Measurements from ENCODE around the gene PLAC1.

The PLAC1 gene

GRCh38 chrX:134658002-134658759, at the start of gene PLAC1:
Gene PLAC1 (minus strand): TSS chrX:134658471. CDS start chrX:134566682, 91,789 bp downstream.
- peaks cover 2% of the 10 kb centered on the region for H3K27me3 Mint-ChIP-seq
- no peak within 1 kb of the TSS for H3K4me3 Mint-ChIP-seq
- H3K27ac Mint-ChIP-seq = no peak within 1 kb of the TSS
- no peaks in the 10 kb centered on the region for H3K4me1 Mint-ChIP-seq
- no peaks in the 10 kb centered on the region for H3K36me3 Mint-ChIP-seq
- no peaks in the 10 kb centered on the region for H3K9me3 Mint-ChIP-seq

DNA sequence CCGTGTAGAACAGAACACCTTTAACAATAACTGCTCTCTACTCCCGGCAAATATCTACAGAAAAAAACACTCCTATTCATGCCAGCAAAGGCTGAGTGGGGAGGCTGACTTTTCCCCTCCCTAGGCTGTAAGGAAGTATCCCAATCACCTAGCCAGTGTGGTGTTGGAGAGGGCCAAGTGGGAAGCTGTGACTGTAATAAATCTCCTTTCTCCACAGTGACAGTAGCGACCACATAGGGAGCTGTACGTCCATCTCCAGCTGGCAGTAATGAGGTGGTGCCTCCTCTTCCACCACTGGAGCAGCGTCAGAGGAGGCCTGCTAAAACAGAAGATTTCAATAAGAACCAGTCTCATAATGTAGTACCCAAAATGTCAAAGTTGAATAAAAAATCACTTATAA, 47.9 kb upstream of the PLAC1 start:
- Mint-ChIP-seq H3K4me3 (no peak overlapping the region), H3K27ac (no peak overlapping the region), H3K27me3 (no peaks in the 10 kb centered on the region), H3K9me3 (no peaks in the 10 kb centered on the region), H3K36me3 (no peaks in the 10 kb centered on the region), H3K4me1 (no peaks in the 10 kb centered on the region)

DNA sequence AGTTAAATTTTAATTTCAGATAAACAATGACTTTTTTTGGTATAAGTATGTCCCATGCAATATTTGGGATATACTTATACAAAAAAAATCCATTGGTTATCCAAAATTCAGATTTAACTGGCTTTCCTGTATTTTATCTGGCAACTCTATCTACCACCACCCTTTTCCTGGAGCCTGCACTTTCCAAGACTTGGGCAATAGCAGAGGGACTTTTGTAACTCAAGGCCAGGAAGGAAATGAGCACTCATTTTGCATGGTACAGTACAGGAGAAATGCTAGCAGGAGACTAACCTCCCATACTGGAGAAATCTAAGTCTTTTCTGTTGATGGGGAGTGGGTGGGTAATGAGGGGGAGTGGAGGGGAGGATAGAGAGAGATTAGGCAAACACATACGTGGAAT, 37.7 kb upstream of the PLAC1 start:
- Mint-ChIP-seq H3K4me1 (no peaks in the 10 kb centered on the region), H3K36me3 (no peaks in the 10 kb centered on the region), H3K27me3 (peaks cover 3% of the 10 kb centered on the region), H3K27ac (no peak overlapping the region), H3K9me3 (no peaks in the 10 kb centered on the region), H3K4me3 (no peak overlapping the region)

- Mint-ChIP-seq H3K4me3 (no peak overlapping the region), H3K36me3 (no peaks in the 10 kb centered on the region), H3K4me1 (no peaks in the 10 kb centered on the region), H3K27me3 (peaks cover 3% of the 10 kb centered on the region), H3K9me3 (no peaks in the 10 kb centered on the region), H3K27ac (no peak overlapping the region)
These were observed 36.4 kb upstream of the PLAC1 start for GRCh38 chrX:134694333-134695322.

DNA sequence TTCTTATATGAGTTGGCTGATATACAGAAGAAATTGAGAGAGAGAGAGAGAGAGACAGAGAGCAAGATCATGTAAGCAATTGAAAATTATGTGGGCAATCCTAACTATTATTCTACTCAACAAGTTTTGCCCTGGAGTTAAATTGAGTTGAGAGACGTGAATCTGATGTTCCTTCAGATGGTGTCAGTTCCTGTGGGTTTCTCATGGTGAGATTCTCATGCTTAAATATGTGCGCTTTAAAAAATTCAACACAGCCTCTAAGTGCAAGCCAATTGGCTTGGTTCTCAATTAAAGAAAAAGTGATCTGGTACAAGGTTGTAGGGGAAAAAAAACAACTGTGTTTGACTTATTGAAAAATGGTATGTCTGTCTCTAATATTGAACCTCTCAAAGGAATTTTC, 35.4 kb upstream of the PLAC1 start:
- H3K27me3 Mint-ChIP-seq = peaks cover 3% of the 10 kb centered on the region
- no peaks in the 10 kb centered on the region for H3K9me3 Mint-ChIP-seq
- H3K4me3 Mint-ChIP-seq = no peak overlapping the region
- H3K27ac Mint-ChIP-seq = no peak overlapping the region
- H3K36me3 Mint-ChIP-seq = no peaks in the 10 kb centered on the region
- no peaks in the 10 kb centered on the region for H3K4me1 Mint-ChIP-seq

DNA sequence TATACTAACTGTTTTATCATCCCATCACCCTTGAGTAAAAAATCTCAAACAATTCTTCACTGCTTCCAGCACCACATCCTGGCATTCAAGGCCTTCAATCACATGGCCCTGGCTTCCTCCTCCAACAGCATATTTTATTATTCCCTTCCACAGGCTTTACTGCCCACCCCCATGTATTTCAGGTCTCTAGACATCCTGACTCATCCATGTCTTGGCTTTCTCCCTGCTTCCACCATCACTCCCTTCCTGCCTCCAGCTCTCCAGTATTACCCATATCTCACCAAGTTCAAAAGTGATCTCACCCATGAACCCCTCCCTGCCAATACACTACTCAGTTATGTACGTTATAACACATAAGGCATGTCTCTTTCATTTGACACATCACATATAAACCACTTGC, 34.7 kb upstream of the PLAC1 start:
- Mint-ChIP-seq H3K4me1 (no peaks in the 10 kb centered on the region), H3K36me3 (no peaks in the 10 kb centered on the region), H3K27ac (no peak overlapping the region), H3K27me3 (peaks cover 3% of the 10 kb centered on the region), H3K4me3 (no peak overlapping the region), H3K9me3 (no peaks in the 10 kb centered on the region)

DNA sequence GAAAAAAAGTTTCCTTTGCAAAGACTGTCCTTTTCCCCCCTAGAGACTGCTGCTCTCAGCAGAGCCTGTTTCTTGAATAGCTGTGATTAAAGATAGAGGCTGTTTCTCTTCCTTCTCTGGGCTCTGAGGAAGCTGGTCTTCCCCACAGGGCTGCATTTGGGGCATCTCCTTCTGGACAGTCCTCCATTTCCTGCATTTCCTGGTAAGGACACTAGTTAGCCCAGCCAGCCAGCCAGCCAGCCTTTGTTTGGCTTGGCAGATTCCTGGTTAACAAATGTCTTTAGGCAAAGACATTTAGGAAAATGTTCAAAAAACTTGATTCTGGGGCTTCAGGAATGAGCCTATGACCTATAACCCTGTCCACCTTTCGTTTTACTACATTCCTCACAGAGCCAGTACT, 34.0 kb upstream of the PLAC1 start:
- peaks cover 3% of the 10 kb centered on the region for H3K27me3 Mint-ChIP-seq
- H3K27ac Mint-ChIP-seq = no peak overlapping the region
- H3K9me3 Mint-ChIP-seq = no peaks in the 10 kb centered on the region
- no peaks in the 10 kb centered on the region for H3K4me1 Mint-ChIP-seq
- no peak overlapping the region for H3K4me3 Mint-ChIP-seq
- H3K36me3 Mint-ChIP-seq = no peaks in the 10 kb centered on the region

DNA sequence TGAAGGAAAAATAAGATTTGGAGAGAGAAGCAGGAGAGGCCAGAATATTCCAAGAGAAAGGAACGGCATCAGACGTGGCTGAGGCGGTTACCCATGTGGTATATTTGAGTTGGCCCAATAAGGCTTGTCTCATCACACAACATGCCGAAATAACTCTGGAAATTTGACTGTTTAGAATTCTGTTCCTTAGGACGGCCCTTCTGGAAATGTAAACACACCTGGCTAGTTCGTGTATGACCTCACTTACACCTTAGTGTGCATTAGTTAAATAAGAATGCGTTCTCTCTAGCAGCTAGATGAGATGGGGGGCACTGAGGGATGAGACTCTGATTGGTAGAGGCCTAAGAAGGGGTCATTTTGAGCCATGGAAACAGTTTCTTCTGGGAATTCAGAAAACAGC, 33.2 kb upstream of the PLAC1 start:
- Mint-ChIP-seq H3K4me1 (no peaks in the 10 kb centered on the region), H3K27me3 (peaks cover 3% of the 10 kb centered on the region), H3K9me3 (no peaks in the 10 kb centered on the region), H3K4me3 (no peak overlapping the region), H3K36me3 (no peaks in the 10 kb centered on the region), H3K27ac (no peak overlapping the region)

- no peak overlapping the region for H3K4me3 Mint-ChIP-seq
These were observed 30.6 kb upstream of the PLAC1 start for GRCh38 chrX:134688839-134689238.

GRCh38 chrX:134688031-134688823, 30.0 kb upstream of the PLAC1 start:
- Mint-ChIP-seq H3K4me1 (no peaks in the 10 kb centered on the region), H3K36me3 (no peaks in the 10 kb centered on the region), H3K4me3 (no peak overlapping the region), H3K27me3 (peaks cover 3% of the 10 kb centered on the region), H3K27ac (no peak overlapping the region), H3K9me3 (no peaks in the 10 kb centered on the region)

More at GRCh38 chrX:134688839-134689238, 30.6 kb upstream of the PLAC1 start:
- Mint-ChIP-seq H3K9me3 (no peaks in the 10 kb centered on the region), H3K27me3 (peaks cover 3% of the 10 kb centered on the region), H3K27ac (no peak overlapping the region), H3K4me1 (no peaks in the 10 kb centered on the region), H3K36me3 (no peaks in the 10 kb centered on the region)

DNA sequence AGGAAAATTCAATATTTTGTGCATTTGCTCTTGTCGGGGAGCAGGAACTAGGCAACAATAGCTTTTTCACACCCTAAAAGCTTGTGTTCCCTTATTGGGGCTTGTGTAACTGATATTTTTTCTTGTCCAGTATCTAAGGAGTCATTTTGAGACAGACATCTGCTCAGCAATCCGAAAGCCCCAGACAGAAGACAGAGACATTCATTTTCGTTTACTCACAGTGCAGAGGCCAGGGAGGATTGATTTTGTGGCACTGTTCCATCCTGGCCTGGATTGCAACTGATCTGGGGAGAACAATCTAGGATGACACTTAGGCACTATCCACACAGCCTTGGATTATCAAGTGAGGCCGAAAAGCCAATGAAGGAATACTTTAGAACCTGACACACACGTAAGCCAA, 27.4 kb upstream of the PLAC1 start:
- H3K36me3 Mint-ChIP-seq = no peaks in the 10 kb centered on the region
- no peaks in the 10 kb centered on the region for H3K27me3 Mint-ChIP-seq
- no peak overlapping the region for H3K4me3 Mint-ChIP-seq
- no peaks in the 10 kb centered on the region for H3K9me3 Mint-ChIP-seq
- no peak overlapping the region for H3K27ac Mint-ChIP-seq
- H3K4me1 Mint-ChIP-seq = no peaks in the 10 kb centered on the region

- H3K9me3 Mint-ChIP-seq = no peaks in the 10 kb centered on the region
- H3K27me3 Mint-ChIP-seq = no peaks in the 10 kb centered on the region
- no peaks in the 10 kb centered on the region for H3K36me3 Mint-ChIP-seq
- H3K4me3 Mint-ChIP-seq = no peak overlapping the region
- no peaks in the 10 kb centered on the region for H3K4me1 Mint-ChIP-seq
- H3K27ac Mint-ChIP-seq = no peak overlapping the region
These were observed 26.7 kb upstream of the PLAC1 start for GRCh38 chrX:134684956-134685355.

DNA sequence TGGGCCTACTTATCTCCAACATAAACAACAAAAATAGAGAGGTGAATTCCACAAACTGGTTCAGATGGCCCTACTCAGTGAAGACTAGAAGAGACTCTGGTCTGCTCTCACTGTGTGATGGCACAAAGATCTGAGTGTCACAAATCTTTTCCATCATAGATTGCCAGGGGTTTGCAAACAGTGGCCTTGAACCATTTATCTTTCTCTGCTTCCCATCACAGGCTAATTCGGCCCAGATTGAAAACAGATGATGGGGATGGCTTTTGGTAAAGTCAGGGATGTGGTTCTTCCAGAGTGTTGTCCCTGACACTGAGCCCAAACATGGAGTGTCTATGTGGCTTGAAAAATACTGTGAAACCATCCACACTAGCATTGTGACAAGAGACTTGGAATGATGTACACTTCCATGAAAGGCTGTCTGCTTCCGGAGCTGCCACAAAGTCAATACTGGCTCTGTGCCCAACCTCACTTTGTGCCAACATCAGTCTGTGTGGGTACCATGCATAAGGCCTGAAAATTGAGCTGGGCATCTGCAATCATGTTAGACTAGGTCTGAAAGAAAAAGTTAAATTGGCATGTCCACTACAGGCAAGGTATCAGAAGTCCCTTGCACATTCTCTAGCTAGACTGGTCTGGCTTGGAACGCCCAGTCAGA, 25.2 kb upstream of the PLAC1 start:
- Mint-ChIP-seq H3K27ac (no peak overlapping the region), H3K36me3 (no peaks in the 10 kb centered on the region), H3K27me3 (no peaks in the 10 kb centered on the region), H3K4me1 (no peaks in the 10 kb centered on the region), H3K9me3 (no peaks in the 10 kb centered on the region), H3K4me3 (no peak overlapping the region)

DNA sequence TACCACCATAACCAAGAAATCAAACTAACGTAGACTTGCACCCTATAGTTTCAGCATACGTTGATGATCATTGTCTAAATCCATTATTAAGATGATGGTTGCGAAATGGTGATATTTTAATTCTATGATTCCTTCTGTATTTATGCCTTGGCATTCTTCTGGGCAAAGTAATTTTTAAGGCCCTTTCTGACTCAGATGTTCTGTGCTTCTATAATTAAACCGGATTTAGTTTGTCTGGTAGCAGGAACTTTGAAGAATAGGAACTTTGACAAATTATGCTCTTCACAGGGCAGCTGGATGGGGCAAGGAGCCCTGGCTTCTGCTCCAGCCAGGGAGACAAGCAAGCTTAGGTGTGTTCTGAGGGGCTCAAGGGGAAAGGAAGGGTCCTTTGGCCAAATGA, 23.8 kb upstream of the PLAC1 start:
- Mint-ChIP-seq H3K4me3 (no peak overlapping the region), H3K4me1 (no peaks in the 10 kb centered on the region), H3K9me3 (no peaks in the 10 kb centered on the region), H3K27ac (no peak overlapping the region), H3K36me3 (no peaks in the 10 kb centered on the region), H3K27me3 (no peaks in the 10 kb centered on the region)

GRCh38 chrX:134679644-134680043, 21.4 kb upstream of the PLAC1 start:
- Mint-ChIP-seq H3K36me3 (no peaks in the 10 kb centered on the region), H3K27ac (no peak overlapping the region), H3K9me3 (no peaks in the 10 kb centered on the region), H3K4me3 (no peak overlapping the region), H3K27me3 (no peaks in the 10 kb centered on the region), H3K4me1 (no peaks in the 10 kb centered on the region)

Measured in activated naive CD4-positive, alpha-beta T cell treated with anti-CD3 and anti-CD28 coated beads, Interleukin-2, amount 50 U/mL, for 24 hours (primary cell).